ENCODE results near the gene SCFD1. TPM values are rescaled to one million over a fixed set of nuclear protein-coding genes. Genes with fewer than 3 reads are reported as not detected.
"Not testable (repeated sequence)": the region's sequence is repeated elsewhere in the genome, so short reads cannot be mapped to it uniquely, and the experiment has no call there.

SCFD1 gene
- total RNA-seq, 1 experiment from 2014 or later: 38.1 TPM

- no peak for DNase-seq
- BruUV-seq (replicated peaks): no TSS peak
- CTCF ChIA-PET: no interaction called here
- H3F3A ChIP-seq (ENCODE audit: insufficient read depth, low read depth): no peaks in the 10 kb centered on the region
- H3K27ac ChIP-seq: no peak overlapping the region
- no peaks in the 10 kb centered on the region for H3K9me3 ChIP-seq (ENCODE audit: insufficient read depth, low read depth)
- no peak overlapping the region for H3K4me3 ChIP-seq
- no peak overlapping the region for H2AFZ ChIP-seq
- no peaks in the 10 kb centered on the region for H3K4me1 ChIP-seq (replicated peaks; ENCODE audit: insufficient read depth)
- POLR2A ChIA-PET (ENCODE audit: unreplicated experiment): no interaction called here
- H3K36me3 ChIP-seq (ENCODE audit: low read depth): no peaks in the 10 kb centered on the region; the same call in 1 of the 2 replicates
- intact Hi-C loops (cut with micrococcal nuclease; ENCODE audit: unreplicated experiment): no loop called here
- H3K9me2 ChIP-seq (ENCODE audit: insufficient read depth): no peaks in the 10 kb centered on the region
- no peaks in the 10 kb centered on the region for H4K20me1 ChIP-seq (ENCODE audit: insufficient read depth)
- H3K79me2 ChIP-seq (ENCODE audit: low read depth): no peaks in the 10 kb centered on the region
- no peak overlapping the region for H3K4me2 ChIP-seq
- TF ChIP-seq, protein P1, sequence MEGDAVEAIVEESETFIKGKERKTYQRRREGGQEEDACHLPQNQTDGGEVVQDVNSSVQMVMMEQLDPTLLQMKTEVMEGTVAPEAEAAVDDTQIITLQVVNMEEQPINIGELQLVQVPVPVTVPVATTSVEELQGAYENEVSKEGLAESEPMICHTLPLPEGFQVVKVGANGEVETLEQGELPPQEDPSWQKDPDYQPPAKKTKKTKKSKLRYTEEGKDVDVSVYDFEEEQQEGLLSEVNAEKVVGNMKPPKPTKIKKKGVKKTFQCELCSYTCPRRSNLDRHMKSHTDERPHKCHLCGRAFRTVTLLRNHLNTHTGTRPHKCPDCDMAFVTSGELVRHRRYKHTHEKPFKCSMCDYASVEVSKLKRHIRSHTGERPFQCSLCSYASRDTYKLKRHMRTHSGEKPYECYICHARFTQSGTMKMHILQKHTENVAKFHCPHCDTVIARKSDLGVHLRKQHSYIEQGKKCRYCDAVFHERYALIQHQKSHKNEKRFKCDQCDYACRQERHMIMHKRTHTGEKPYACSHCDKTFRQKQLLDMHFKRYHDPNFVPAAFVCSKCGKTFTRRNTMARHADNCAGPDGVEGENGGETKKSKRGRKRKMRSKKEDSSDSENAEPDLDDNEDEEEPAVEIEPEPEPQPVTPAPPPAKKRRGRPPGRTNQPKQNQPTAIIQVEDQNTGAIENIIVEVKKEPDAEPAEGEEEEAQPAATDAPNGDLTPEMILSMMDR (conservative IDR thresholded peaks at IDR 0.05): no peak
- no peak for TF ChIP-seq EZH2 (IDR thresholded peaks at IDR 0.05; ENCODE audit: low read depth)
- no peaks in the 10 kb centered on the region for H3K27me3 ChIP-seq (ENCODE audit: insufficient read depth, low read depth)
These were observed 51.0 kb downstream of the SCFD1 start for GRCh38 chr14:30673071-30673470.

DNA sequence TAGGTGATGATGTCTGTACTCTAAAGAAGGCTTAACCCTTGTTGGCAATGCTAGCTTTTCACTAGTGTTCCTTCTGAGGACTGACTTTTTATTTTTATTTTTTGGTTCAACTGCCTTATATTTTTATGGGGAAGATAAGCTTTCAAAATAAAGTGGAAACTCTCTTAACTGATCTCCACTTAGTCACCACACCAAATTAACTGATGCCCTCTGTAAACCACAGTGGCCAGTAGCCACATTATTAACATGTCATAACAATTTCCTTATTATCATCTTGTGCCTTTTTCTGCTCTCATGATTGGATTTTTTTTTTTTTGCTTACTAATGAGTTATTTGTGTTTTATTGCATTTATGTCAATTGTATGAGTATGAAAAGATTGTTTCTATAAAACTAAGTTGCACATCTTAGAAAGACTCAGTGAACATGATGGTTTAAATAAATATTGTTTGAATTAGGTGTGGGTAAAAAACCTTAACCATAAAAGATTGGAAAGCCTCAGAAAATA is 56.9 kb downstream of the SCFD1 start:
- ChIA-PET POLR2A (ENCODE audit: unreplicated experiment) (no interaction called here), CTCF (no interaction called here)
- Histone ChIP-seq H3K36me3 (ENCODE audit: low read depth) (no peaks in the 10 kb centered on the region), H3K4me2 (no peak overlapping the region), H4K20me1 (ENCODE audit: insufficient read depth) (no peaks in the 10 kb centered on the region), H3K4me1 (replicated peaks; ENCODE audit: insufficient read depth) (no peaks in the 10 kb centered on the region), H3K4me3 (no peak overlapping the region), H3F3A (ENCODE audit: insufficient read depth, low read depth) (no peaks in the 10 kb centered on the region), H3K27ac (no peak overlapping the region), H3K9me3 (ENCODE audit: insufficient read depth, low read depth) (no peaks in the 10 kb centered on the region), H2AFZ (no peak overlapping the region), H3K9me2 (ENCODE audit: insufficient read depth) (no peaks in the 10 kb centered on the region), H3K79me2 (ENCODE audit: low read depth) (no peaks in the 10 kb centered on the region), H3K27me3 (ENCODE audit: insufficient read depth, low read depth) (no peaks in the 10 kb centered on the region)
- BruUV-seq (replicated peaks): no TSS peak
- TF ChIP-seq EZH2 (IDR thresholded peaks at IDR 0.05; ENCODE audit: low read depth): no peak
- TF ChIP-seq, protein P1 (conservative IDR thresholded peaks at IDR 0.05): no peak
- intact Hi-C loops (cut with micrococcal nuclease; ENCODE audit: unreplicated experiment): no loop called here
- DNase-seq: no peak

GRCh38 chr14:30680036-30680435 is 57.9 kb downstream of the SCFD1 start:
- no peaks in the 10 kb centered on the region for H3K9me3 ChIP-seq (ENCODE audit: insufficient read depth, low read depth)
- H4K20me1 ChIP-seq (ENCODE audit: insufficient read depth): no peaks in the 10 kb centered on the region
- H3K9me2 ChIP-seq (ENCODE audit: insufficient read depth): no peaks in the 10 kb centered on the region
- no peaks in the 10 kb centered on the region for H3K79me2 ChIP-seq (ENCODE audit: low read depth)
- BruUV-seq (replicated peaks): no TSS peak
- CTCF ChIA-PET: no interaction called here
- no peak overlapping the region for H3K4me2 ChIP-seq
- POLR2A ChIA-PET (ENCODE audit: unreplicated experiment): no interaction called here
- H3K27ac ChIP-seq: no peak overlapping the region
- no peaks in the 10 kb centered on the region for H3K36me3 ChIP-seq (ENCODE audit: low read depth)
- no peak overlapping the region for H3K4me3 ChIP-seq
- no peak for DNase-seq
- no peaks in the 10 kb centered on the region for H3K4me1 ChIP-seq (replicated peaks; ENCODE audit: insufficient read depth)
- intact Hi-C loops (cut with micrococcal nuclease; ENCODE audit: unreplicated experiment): no loop called here
- no peak for TF ChIP-seq EZH2 (IDR thresholded peaks at IDR 0.05; ENCODE audit: low read depth)
- TF ChIP-seq, protein P1 (conservative IDR thresholded peaks at IDR 0.05): no peak
- no peaks in the 10 kb centered on the region for H3K27me3 ChIP-seq (ENCODE audit: insufficient read depth, low read depth)
- no peaks in the 10 kb centered on the region for H3F3A ChIP-seq (ENCODE audit: insufficient read depth, low read depth)
- H2AFZ ChIP-seq: no peak overlapping the region

DNA sequence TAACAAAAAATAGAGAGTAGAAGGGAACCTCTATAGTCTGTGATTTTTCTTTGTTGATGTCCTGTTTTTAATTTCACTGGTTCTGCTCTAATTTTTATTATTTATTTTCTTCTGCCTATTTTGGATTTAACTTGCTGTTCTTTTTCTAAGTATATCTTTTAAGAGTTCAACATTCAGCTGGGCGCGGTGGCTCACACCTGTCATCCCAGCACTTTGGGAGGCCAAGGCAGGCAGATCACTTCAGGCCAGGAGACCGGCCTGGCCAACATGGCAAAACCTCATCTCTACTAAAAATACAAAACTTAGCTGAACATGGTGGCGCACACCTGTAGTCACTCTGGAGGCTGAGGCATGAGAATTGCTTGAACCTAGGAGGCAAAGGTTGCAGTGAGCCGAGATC is 58.7 kb downstream of the SCFD1 start:
- DNase-seq; H3K27ac ChIP-seq; H3K9me2 ChIP-seq (ENCODE audit: insufficient read depth); intact Hi-C loops (cut with micrococcal nuclease; ENCODE audit: unreplicated experiment); H3K79me2 ChIP-seq (ENCODE audit: low read depth); H3K9me3 ChIP-seq (ENCODE audit: insufficient read depth, low read depth); H3K4me1 ChIP-seq (replicated peaks; ENCODE audit: insufficient read depth); POLR2A ChIA-PET (ENCODE audit: unreplicated experiment); H3K27me3 ChIP-seq (ENCODE audit: insufficient read depth, low read depth); H3K4me3 ChIP-seq; BruUV-seq (replicated peaks); H3K36me3 ChIP-seq (ENCODE audit: low read depth); H3K4me2 ChIP-seq; H4K20me1 ChIP-seq (ENCODE audit: insufficient read depth); H3F3A ChIP-seq (ENCODE audit: insufficient read depth, low read depth); CTCF ChIA-PET; H2AFZ ChIP-seq: not testable (repeated sequence)
